H1 (cell line): Measurements from ENCODE around the gene SNX3. TPM values are rescaled to one million over a fixed set of nuclear protein-coding genes. Genes with fewer than 3 reads are reported as not detected.

Experiments used
- CBX8 ChIP-seq: fragments of 300-800, 300-1000 bp; sonication (generic); IDR thresholded peaks from 2 replicates; pipeline ENCODE4 v1.7.1; 2016; ENCODE audit warnings: low read depth, low read length, borderline replicate concordance
- CHD2 ChIP-seq: IDR thresholded peaks from 2 replicates; pipeline ENCODE4 v1.6.1; 2012; ENCODE audit warnings: low read length, improper control_type of control experiment
- HDAC6 ChIP-seq: IDR thresholded peaks from one replicate; pipeline ENCODE4 v1.7.1; 2012; ENCODE audit warnings: low read depth, mild to moderate bottlenecking, inconsistent platforms, low read length, moderate library complexity
- MAX ChIP-seq: IDR thresholded peaks from 2 replicates; pipeline ENCODE4 v1.6.1; 2012; ENCODE audit warnings: inconsistent platforms
- RBBP5 ChIP-seq: IDR thresholded peaks from 2 replicates; pipeline ENCODE4 v1.7.1; 2012; ENCODE audit warnings: low read depth, mild to moderate bottlenecking, inconsistent platforms, low read length, moderate library complexity, borderline replicate concordance
- RNF2 ChIP-seq: fragments of 200-900, 300-1000 bp; sonication (generic); IDR thresholded peaks from 2 replicates; pipeline ENCODE4 v1.7.1; 2016; ENCODE audit warnings: borderline replicate concordance, low read depth, mild to moderate bottlenecking, antibody characterized with exemption, low read length; ENCODE audit not compliant: poor library complexity, severe bottlenecking; ENCODE audit errors: missing control alignments
- YY1 ChIP-seq: IDR thresholded peaks from 2 replicates; pipeline ENCODE4 v1.6.1; 2011; ENCODE audit warnings: low read depth, mild to moderate bottlenecking, low read length
- polyA plus RNA-seq, 7 experiments: library from polyadenylated mRNA; depleted of rRNA in 3 of 7; stranded (reverse) in 5 of 7; unstranded in 2 of 7; fragments of >200 nt in 5 of 7; fragments of 200-250 nt in 2 of 7; gene quantifications; 1 replicate in 5 of 7; 2 replicates in 1 of 7; 4 replicates in 1 of 7; pipeline versions ENCODE4 v1.2.1 to v1.2.3, GENCODE V29; 2011 to 2013; ENCODE audit warnings: missing spikeins in 2 of 7, mixed read lengths in 2 of 7
- total RNA-seq: library from RNA; stranded (reverse); fragmentation: NEBNext Ultra II Directional; extraction: Animal tissue kit (Norgen Biotek cat#: 25700); gene quantifications from 2 replicates; pipeline ENCODE4 v1.2.1, GENCODE V29; 2021
- TF ChIP-seq, protein P1 (sequence below): IDR thresholded peaks from 2 replicates; pipeline ENCODE4 v1.6.1; 2011; ENCODE audit warnings: low read depth, mild to moderate bottlenecking, low read length; ENCODE audit not compliant: insufficient read depth

The SNX3 gene
- total and polyA plus RNA-seq, 2 of the 8 experiments (the other 6 are each of a cell fraction or from before 2014, with no cell fraction given): 72.5 to 150 TPM

GRCh38 chr6:108164815-108165706, 95.8 kb downstream of the SNX3 start (continued):
- TF ChIP-seq RNF2 (peak; percentile 88), RBBP5 (peak; percentile 41; the same call in 1 of the 2 replicates), CBX8 (no peak; the same call in 1 of the 2 replicates), YY1 (peak; percentile 39; the same call in 1 of the 2 replicates), CHD2 (no peak), HDAC6 (no peak), MAX (peak; percentile 46)
- TF ChIP-seq, protein P1, sequence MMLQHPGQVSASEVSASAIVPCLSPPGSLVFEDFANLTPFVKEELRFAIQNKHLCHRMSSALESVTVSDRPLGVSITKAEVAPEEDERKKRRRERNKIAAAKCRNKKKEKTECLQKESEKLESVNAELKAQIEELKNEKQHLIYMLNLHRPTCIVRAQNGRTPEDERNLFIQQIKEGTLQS: no peak
